A673 (cell line): ENCODE data around the gene KLK15.

ENCODE experiments used
- EZH2 ChIP-seq: fragments of 200-600 bp; sonication (generic); IDR thresholded peaks from 2 replicates; pipeline ENCODE4 v1.6.1; 2017; ENCODE audit warnings: borderline replicate concordance, low read depth, mild to moderate bottlenecking, mixed read lengths, antibody characterized with exemption, low read length; ENCODE audit not compliant: poor library complexity, severe bottlenecking
- TF ChIP-seq, protein P1 (sequence below): fragments of 300-800, 200-600 bp; sonication (generic); conservative IDR thresholded peaks from 2 replicates; pipeline ENCODE4 v1.5.1; 2017; ENCODE audit warnings: low read depth, mild to moderate bottlenecking, antibody characterized with exemption, low read length, moderate library complexity, mixed read lengths

GRCh38 chr19:50870417-50871089 lies 37.2 kb upstream of the KLK15 start:
- no peak for TF ChIP-seq EZH2
- TF ChIP-seq, protein P1, sequence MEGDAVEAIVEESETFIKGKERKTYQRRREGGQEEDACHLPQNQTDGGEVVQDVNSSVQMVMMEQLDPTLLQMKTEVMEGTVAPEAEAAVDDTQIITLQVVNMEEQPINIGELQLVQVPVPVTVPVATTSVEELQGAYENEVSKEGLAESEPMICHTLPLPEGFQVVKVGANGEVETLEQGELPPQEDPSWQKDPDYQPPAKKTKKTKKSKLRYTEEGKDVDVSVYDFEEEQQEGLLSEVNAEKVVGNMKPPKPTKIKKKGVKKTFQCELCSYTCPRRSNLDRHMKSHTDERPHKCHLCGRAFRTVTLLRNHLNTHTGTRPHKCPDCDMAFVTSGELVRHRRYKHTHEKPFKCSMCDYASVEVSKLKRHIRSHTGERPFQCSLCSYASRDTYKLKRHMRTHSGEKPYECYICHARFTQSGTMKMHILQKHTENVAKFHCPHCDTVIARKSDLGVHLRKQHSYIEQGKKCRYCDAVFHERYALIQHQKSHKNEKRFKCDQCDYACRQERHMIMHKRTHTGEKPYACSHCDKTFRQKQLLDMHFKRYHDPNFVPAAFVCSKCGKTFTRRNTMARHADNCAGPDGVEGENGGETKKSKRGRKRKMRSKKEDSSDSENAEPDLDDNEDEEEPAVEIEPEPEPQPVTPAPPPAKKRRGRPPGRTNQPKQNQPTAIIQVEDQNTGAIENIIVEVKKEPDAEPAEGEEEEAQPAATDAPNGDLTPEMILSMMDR = no peak
